HepG2 (cell line): Measurements from ENCODE around the gene PRPF18. TPM values are rescaled to one million over a fixed set of nuclear protein-coding genes. Genes with fewer than 3 reads are reported as not detected.

ENCODE experiments used
- ATAC-seq: fragments of 200-7000 bp; cut with Tn5 transposase; 3 replicates; pipeline ENCODE4 v1.9.1; 2020; ENCODE audit warnings: mild to moderate bottlenecking, moderate library complexity
- BruUV-seq: library from RNA; stranded (reverse); fragments of 400-500 nt; replicated peaks from 2 replicates; lab custom pipeline; 2021; lab: Mats Ljungman, UMichigan
- CTCF ChIA-PET: fragments of 300-600 bp; formaldehyde crosslinking; extraction: SDS; loops from one replicate; lab custom pipeline; 2021; ENCODE audit warnings: low total read pairs, inconsistent platforms, low intra/inter-chr PET ratio; lab: Yijun Ruan, JAX
- POLR2A ChIA-PET: fragments of 350-600 bp; sonication (Branson Sonifier 250); formaldehyde crosslinking; loops from one replicate; lab custom pipeline; 2020; ENCODE audit warnings: antibody characterized with exemption, inconsistent platforms; lab: Yijun Ruan, JAX
- DNase-seq: peaks from one replicate; pipeline ENCODE4 v3.0.0-alpha.2; 2015; ENCODE audit warnings: low spot score
- FAIRE-seq: peaks from 3 replicates; lab custom pipeline; 2011; peaks lifted over from hg19 to GRCh38; lab: Jason Lieb, UNC
- H2AFZ ChIP-seq: one replicate; pipeline ENCODE4 v1.6.1; 2011; ENCODE audit warnings: low read length, inconsistent platforms
- H3K27ac ChIP-seq: fragments of 300-600 bp; 3 replicates; pipeline ENCODE4 v1.8.0; 2011; ENCODE audit warnings: mixed run types, mild to moderate bottlenecking, mixed read lengths, low read length, inconsistent platforms; ENCODE audit not compliant: insufficient read depth; ENCODE audit errors: extremely low read length
- H3K27me3 ChIP-seq, 2 experiments: fragments of 200-600 bp in 1 of 2; 2 replicates in 1 of 2; 3 replicates in 1 of 2; pipeline versions ENCODE4 v1.6.0 to v1.8.0; 2011; ENCODE audit warnings: low read length in 2 of 2, mild to moderate bottlenecking in 2 of 2, moderate library complexity in 2 of 2, inconsistent platforms in 1 of 2; ENCODE audit not compliant: insufficient read depth in 2 of 2, control insufficient read depth in 1 of 2
- H3K36me3 ChIP-seq, 2 experiments: fragments of 200-600 bp in 1 of 2; replicated peaks in 1 of 2; 2 replicates in 1 of 2; 3 replicates in 1 of 2; pipeline versions ENCODE4 v1.5.1 to v1.8.0; 2011; ENCODE audit warnings: low read length in 2 of 2, inconsistent platforms in 1 of 2; ENCODE audit not compliant: insufficient read depth in 2 of 2, control insufficient read depth in 1 of 2
- H3K4me1 ChIP-seq: 2 replicates; pipeline ENCODE4 v1.5.1; 2012; ENCODE audit warnings: low read length, inconsistent platforms; ENCODE audit not compliant: insufficient read depth
- H3K4me2 ChIP-seq: 2 replicates; pipeline ENCODE4 v1.6.0; 2011; ENCODE audit warnings: low read depth, low read length, inconsistent platforms
- H3K4me3 ChIP-seq, 3 experiments: fragments of 200-600 bp in 1 of 3; sonication (generic), shearing (Covaris generic) in 1 of 3; replicated peaks in 1 of 3; 2 replicates each; pipeline ENCODE4 v1.5.1; 2011 to 2016; ENCODE audit warnings: low read length in 3 of 3, inconsistent platforms in 2 of 3, low read depth in 2 of 3, mild to moderate bottlenecking in 2 of 3, control low read depth in 1 of 3, mixed read lengths in 1 of 3; ENCODE audit not compliant: insufficient read depth in 1 of 3
- H3K79me2 ChIP-seq: one replicate; pipeline ENCODE4 v1.6.1; 2011; ENCODE audit warnings: low read length, inconsistent platforms; ENCODE audit not compliant: insufficient read depth
- H3K9ac ChIP-seq: 2 replicates; pipeline ENCODE4 v1.6.0; 2011; ENCODE audit warnings: mild to moderate bottlenecking, low read depth, low read length, inconsistent platforms; ENCODE audit not compliant: insufficient read depth
- H3K9me3 ChIP-seq: 2 replicates; pipeline ENCODE4 v1.5.1; 2012; ENCODE audit warnings: mild to moderate bottlenecking, low read length
- H4K20me1 ChIP-seq: 2 replicates; pipeline ENCODE4 v1.6.0; 2011; ENCODE audit warnings: inconsistent platforms, mild to moderate bottlenecking, low read length, moderate library complexity; ENCODE audit not compliant: insufficient read depth
- ATF3 ChIP-seq: sonication (generic); formaldehyde crosslinking; IDR thresholded peaks from 2 replicates; pipeline ENCODE4 v1.4.0; 2020; ENCODE audit warnings: missing genetic modification reagents
- CTCF ChIP-seq: sonication (generic); formaldehyde crosslinking; IDR thresholded peaks from 2 replicates; pipeline ENCODE4 v1.5.0; 2020; ENCODE audit warnings: mild to moderate bottlenecking, missing genetic modification reagents, moderate library complexity
- ELF4 ChIP-seq: sonication (generic); formaldehyde crosslinking; IDR thresholded peaks from 2 replicates; pipeline ENCODE4 v1.5.0; 2020; ENCODE audit warnings: missing genetic modification reagents, mild to moderate bottlenecking, moderate library complexity, borderline replicate concordance
- MAX ChIP-seq: IDR thresholded peaks from 2 replicates; pipeline ENCODE4 v1.6.1; 2012; ENCODE audit warnings: inconsistent platforms
- MED8 ChIP-seq: sonication (generic); formaldehyde crosslinking; IDR thresholded peaks from 2 replicates; pipeline ENCODE4 v1.8.1; 2023; ENCODE audit warnings: mild to moderate bottlenecking, missing genetic modification reagents; ENCODE audit not compliant: insufficient replicate concordance
- POLR2AphosphoS5 ChIP-seq: IDR thresholded peaks from 2 replicates; pipeline ENCODE4 v1.6.1; 2012; ENCODE audit warnings: low read depth, low read length
- RAD51 ChIP-seq: fragments of 450-650 bp; IDR thresholded peaks from 2 replicates; pipeline ENCODE4 v1.6.1; 2016; ENCODE audit warnings: borderline replicate concordance
- SP140L ChIP-seq: sonication (generic); formaldehyde crosslinking; IDR thresholded peaks from 2 replicates; pipeline ENCODE4 v1.4.0; 2020; ENCODE audit warnings: missing genetic modification reagents, borderline replicate concordance
- YEATS4 ChIP-seq: sonication (generic); formaldehyde crosslinking; IDR thresholded peaks from 2 replicates; pipeline ENCODE4 v1.4.0; 2020; ENCODE audit warnings: missing genetic modification reagents, borderline replicate concordance
- ZBTB8A ChIP-seq: sonication (generic); formaldehyde crosslinking; IDR thresholded peaks from 2 replicates; pipeline ENCODE4 v1.4.0; 2020; ENCODE audit warnings: mild to moderate bottlenecking, low read depth, missing genetic modification reagents, borderline replicate concordance
- ZIK1 ChIP-seq: sonication (generic); formaldehyde crosslinking; IDR thresholded peaks from 2 replicates; pipeline ENCODE4 v1.5.0; 2020; ENCODE audit warnings: mild to moderate bottlenecking, low read depth, missing genetic modification reagents, borderline replicate concordance
- ZNF18 ChIP-seq: sonication (generic); formaldehyde crosslinking; IDR thresholded peaks from 2 replicates; pipeline ENCODE4 v1.8.0; 2022; ENCODE audit warnings: mild to moderate bottlenecking, missing genetic modification reagents; ENCODE audit not compliant: insufficient replicate concordance
- ZNF263 ChIP-seq: sonication (generic); formaldehyde crosslinking; IDR thresholded peaks from 2 replicates; pipeline ENCODE4 v1.4.0; 2020; ENCODE audit warnings: missing genetic modification reagents
- ZNF296 ChIP-seq: sonication (generic); formaldehyde crosslinking; conservative IDR thresholded peaks from 2 replicates; pipeline ENCODE4 v1.5.0; 2020; ENCODE audit warnings: mild to moderate bottlenecking, missing genetic modification reagents
- ZNF343 ChIP-seq: sonication (generic); formaldehyde crosslinking; IDR thresholded peaks from 2 replicates; pipeline ENCODE4 v1.4.0; 2020; ENCODE audit warnings: mild to moderate bottlenecking, missing genetic modification reagents
- ZNF737 ChIP-seq: sonication (generic); formaldehyde crosslinking; IDR thresholded peaks from 2 replicates; pipeline ENCODE4 v1.5.0; 2020; ENCODE audit warnings: missing genetic modification reagents, mild to moderate bottlenecking, borderline replicate concordance
- ZNF746 ChIP-seq: sonication (generic); formaldehyde crosslinking; IDR thresholded peaks from 2 replicates; pipeline ENCODE4 v1.8.0; 2022; ENCODE audit warnings: mild to moderate bottlenecking, missing genetic modification reagents
- WGBS: methylation state at CpG from one replicate; pipeline ENCODE4 v1.1.6; 2017; ENCODE audit warnings: low lambda C conversion rate; 5-methylcytosine and 5-hydroxymethylcytosine counted together
- in situ Hi-C: cut with HindIII; loops from 2 replicates; pipeline ENCODE4 v1.10.0; 2017; ENCODE audit warnings: low pct_unique_long_range_greater_than_20kb; ENCODE audit not compliant: extremely low pct_ligation_motif_present
- intact Hi-C: fragments of 100-400 bp; cut with micrococcal nuclease; formaldehyde crosslinking; loops from one replicate; pipeline ENCODE4 v1.10.0; 2022; ENCODE audit not compliant: unreplicated experiment
- polyA plus RNA-seq, 8 experiments: library from polyadenylated mRNA; depleted of rRNA in 3 of 8; stranded (reverse) in 7 of 8; unstranded in 1 of 8; fragments of >200 nt; fragmentation: Illumina TruSeq in 4 of 8; extraction: Trizol in 4 of 8; gene quantifications; 2 replicates each; pipeline versions ENCODE4 v1.2.1 to v1.2.3, GENCODE V29; 2011 to 2016; ENCODE audit warnings: low read depth in 4 of 8, missing spikeins in 1 of 8, mixed read lengths in 1 of 8; ENCODE audit not compliant: insufficient read depth in 1 of 8
- total RNA-seq, 5 experiments: library from RNA; depleted of rRNA; stranded (reverse); fragments of >200 nt; fragmentation: Illumina TruSeq; extraction: Trizol; gene quantifications; 2 replicates each; pipeline ENCODE4 v1.2.3, GENCODE V29; 2016; ENCODE audit warnings: low read depth in 1 of 5

Gene PRPF18
- total and polyA plus RNA-seq, 2 of the 13 experiments (the other 11 are each of a cell fraction or from before 2014, with no cell fraction given), result 6.1 to 17.2 TPM

DNA sequence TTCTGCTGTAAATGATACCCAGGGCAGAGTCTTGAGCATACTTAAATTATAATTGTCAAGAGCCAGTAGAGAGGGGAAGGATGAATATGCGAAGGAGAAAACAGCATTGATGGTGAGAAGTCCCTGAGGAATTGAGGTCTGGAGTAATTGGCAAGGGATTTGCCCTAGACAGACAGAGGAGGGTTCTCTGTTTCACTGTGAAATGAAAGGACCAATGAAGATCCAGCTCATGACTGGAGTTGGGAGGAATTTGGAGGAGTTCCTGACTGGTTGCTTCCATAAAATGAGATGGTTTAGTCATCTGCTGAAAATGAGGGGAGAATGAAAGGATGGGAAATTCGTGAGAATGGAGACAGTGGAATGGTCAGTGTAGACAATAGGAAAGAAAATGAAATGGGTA lies 6.8 kb downstream of the PRPF18 start:
- Histone ChIP-seq H3K79me2 (peaks cover 3% of the 10 kb centered on the region), H4K20me1 (no peaks in the 10 kb centered on the region), H3K27me3 (no peaks in the 10 kb centered on the region), H3K36me3 (peaks cover 0 to 16% of the 10 kb centered on the region in 2 experiments; a peak in 4 of 5 replicates), H3K4me2 (no peak overlapping the region), H2AFZ (no peak overlapping the region), H3K27ac (no peak overlapping the region), H3K9me3 (no peaks in the 10 kb centered on the region), H3K4me3 (no peak overlapping the region), H3K9ac (no peak overlapping the region), H3K4me1 (peaks cover 10% of the 10 kb centered on the region; the same call in 1 of the 2 replicates)
- 90% methylated on average over 2 of the region's 2 CpGs for WGBS
- intact Hi-C loops, result no loop called here
- no TSS peak for BruUV-seq
- in situ Hi-C loops, result no loop called here
- no peak for ATAC-seq
- ChIA-PET POLR2A (no interaction called here), CTCF (no interaction called here)
- no peak for FAIRE-seq
- DNase-seq, result no peak
- TF ChIP-seq YEATS4 (CRISPR knock-in tag), result no peak
- no peak for TF ChIP-seq ZNF746 (CRISPR knock-in tag)
- no peak for TF ChIP-seq ZIK1
- no peak for TF ChIP-seq MED8 (CRISPR knock-in tag)
- no peak for TF ChIP-seq ELF4 (CRISPR knock-in tag)
- TF ChIP-seq ZNF18 (CRISPR knock-in tag), result no peak
- no peak for TF ChIP-seq RAD51
- TF ChIP-seq CTCF (CRISPR knock-in tag), result no peak
- TF ChIP-seq ZNF263 (CRISPR knock-in tag), result no peak
- TF ChIP-seq ZBTB8A (CRISPR knock-in tag), result no peak
- no peak for TF ChIP-seq SP140L (CRISPR knock-in tag)
- no peak for TF ChIP-seq ZNF737 (CRISPR knock-in tag)
- TF ChIP-seq ZNF296 (CRISPR knock-in tag), result no peak
- TF ChIP-seq MAX, result no peak
- TF ChIP-seq ATF3, result no peak
- no peak for TF ChIP-seq POLR2AphosphoS5
- TF ChIP-seq ZNF343, result no peak
